NCI-H146 treated with DMSO at 0.1 percent for 48 hours (cell line): ENCODE data around the gene SUGCT.

Source experiments
- DNase-seq: peaks from one replicate; lab custom pipeline; 2025; ENCODE audit not compliant: unreplicated experiment; lab: John Stamatoyannopoulos, UW

The SUGCT gene

DNA sequence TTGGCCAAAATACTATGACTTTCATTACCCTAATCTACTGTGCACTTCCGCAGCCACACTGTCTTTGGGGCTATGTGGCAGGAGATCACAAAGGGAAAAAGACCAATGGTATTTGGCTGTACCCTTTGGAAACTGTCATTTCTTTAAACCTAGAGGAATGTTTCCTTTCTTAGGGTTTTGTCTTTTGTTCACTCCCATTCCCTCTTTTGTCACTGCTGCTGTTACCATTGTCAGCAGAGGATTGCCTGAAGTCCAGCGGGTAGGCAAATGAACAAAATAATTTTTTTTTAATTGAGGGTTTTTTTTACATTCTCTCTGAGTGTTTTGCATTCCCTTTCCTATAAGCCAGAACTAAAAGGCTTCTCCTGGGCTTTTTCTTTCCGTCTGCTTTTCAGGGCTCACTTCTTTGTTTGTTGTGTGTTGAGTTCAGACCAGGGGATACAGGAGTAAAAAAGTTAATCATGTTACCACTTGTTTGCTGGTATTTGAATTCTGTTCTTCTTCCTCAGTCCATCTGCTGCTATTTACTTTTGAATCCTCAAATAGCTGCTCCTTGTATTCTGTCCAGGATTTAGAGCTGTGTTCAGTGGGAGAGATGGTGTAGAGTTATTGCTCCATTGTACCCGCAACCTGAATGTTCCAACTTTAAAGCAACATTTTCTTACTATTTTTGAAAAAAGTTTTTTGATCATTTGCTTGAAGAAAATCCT, 374.6 kb downstream of the SUGCT start:
- DNase-seq = no peak

GRCh38 chr7:40516376-40516775, 381.6 kb downstream of the SUGCT start:
- no peak for DNase-seq

DNA sequence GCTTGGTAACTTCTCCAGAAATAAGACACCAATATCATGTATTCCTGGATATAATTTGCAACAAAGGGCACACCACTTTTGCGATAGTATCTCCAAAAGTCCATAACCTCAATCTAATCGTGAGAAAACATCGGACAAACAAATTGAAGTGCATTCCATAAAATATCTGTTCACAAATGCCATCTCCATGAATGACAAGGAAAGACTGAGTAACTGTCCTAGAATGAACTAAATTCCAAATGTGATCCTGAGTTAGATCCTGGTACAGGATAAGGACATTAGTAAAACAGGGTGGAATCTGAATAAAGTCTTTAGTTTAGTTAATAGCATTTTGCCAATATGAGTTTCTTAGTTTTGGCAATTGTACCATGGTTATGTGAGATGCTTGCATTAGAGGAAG, 384.2 kb downstream of the SUGCT start:
- DNase-seq = no peak

DNA sequence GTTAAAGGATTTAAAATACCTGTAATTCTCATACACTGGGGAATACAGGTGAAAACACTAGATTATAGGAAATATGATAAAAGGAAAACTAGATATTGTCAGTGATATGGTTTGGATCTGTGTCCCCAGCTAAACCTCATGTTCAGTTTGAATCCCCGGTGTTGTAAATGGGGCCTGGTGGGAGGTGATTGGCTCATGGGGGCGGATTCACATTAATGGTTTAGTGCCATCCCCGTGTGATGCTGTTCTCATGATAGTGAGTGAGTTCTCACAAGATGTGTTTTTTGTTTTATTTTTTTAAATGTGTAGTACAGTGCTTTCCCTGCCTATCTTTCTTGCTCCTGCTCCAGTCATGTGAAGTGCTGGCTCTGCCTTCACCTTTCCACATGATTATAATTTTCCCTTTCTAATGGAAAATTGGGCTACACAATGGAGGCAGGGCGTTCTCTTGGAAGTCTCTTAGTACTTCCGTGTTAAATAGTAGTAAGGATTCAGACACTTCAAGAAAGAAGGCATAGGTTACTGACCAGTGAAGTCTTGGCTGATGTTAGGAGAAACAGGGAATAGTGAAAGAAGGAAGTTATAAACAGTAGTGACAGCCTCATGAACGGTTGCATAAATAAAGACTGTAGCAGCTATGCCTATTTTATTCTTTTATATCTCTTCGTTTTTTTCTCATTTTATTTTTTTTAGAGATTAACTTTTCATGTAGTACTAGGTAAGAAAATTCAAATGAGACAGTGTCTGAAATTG, 386.4 kb downstream of the SUGCT start:
- no peak for DNase-seq

- DNase-seq = no peak
Observed at GRCh38 chr7:40525764-40526163, 391.0 kb downstream of the SUGCT start.

DNA sequence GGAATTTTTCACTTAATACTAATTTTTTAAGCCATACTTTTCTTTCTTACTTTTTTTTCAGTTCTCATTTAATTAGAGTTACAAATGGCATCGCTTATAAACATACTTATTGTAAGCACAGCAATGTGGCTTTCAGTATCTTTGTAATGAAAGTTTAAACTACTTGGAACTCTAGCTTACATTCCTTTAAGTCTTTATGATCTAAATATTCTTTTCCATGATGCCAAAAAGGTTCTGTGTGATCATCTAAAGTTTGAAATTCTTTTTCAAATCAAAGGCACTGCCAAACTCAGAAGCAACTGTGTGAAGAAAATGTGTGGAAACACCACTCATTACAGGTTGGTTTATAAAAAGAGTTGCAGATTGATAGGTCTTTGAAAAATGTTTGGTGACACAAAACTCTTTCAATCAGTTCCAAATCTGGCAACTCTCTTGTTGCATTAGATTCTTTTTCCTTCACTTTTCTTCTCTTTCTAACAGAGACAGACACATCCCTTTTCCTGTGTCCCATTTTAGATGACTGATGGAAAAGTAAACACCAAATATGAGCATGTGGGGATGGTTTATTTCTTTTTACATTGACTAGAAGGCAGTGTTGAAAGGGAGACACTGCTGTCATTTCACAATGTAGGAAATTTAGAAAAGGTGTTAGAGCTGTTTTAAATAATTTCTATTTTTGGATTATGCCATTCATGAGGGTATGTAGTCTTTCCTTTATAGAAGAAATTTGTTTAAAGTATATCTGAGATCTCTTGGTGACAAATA, 392.3 kb downstream of the SUGCT start:
- DNase-seq = no peak

DNA sequence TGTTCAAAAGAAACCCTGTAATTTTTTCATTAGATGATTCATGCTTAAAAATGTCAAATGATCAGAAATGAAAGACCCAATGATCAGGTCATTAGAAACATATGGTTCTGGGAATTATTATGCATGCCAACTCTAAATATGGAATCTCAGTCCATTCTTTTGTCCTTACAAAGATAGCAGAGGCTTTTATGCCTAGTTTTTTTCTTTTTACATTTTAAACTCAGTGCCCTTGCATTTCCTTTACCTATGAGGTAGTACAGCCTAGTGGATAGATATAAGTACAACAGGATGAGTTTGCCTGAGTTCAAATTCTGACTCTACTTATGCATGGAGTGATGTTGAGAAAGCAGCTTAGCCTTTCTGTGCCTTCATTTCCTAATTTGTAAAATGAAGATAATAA, 392.9 kb downstream of the SUGCT start:
- no peak for DNase-seq

GRCh38 chr7:40530292-40530691, 395.5 kb downstream of the SUGCT start:
- no peak for DNase-seq

DNA sequence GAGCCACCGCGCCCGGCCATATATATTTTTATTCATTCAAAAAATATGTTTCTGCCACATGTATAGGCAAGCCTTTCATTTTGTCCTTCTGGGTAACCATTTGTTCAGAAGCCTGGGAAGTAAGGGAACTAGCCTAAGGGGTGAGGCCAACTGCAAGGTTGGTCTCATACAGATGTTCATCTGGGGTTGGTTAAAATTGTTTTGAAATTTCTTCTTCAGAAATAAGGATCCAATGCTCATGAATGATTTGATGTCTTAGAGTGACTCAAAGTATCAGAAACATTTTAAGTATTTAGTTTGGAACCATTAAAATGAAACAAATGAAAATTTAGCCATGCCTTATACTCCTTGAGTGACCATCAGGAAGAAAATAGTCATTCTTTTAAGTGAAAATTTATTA, 397.2 kb downstream of the SUGCT start:
- DNase-seq = no peak

- DNase-seq = no peak
Observed at GRCh38 chr7:40535678-40536077, 400.9 kb downstream of the SUGCT start.

DNA sequence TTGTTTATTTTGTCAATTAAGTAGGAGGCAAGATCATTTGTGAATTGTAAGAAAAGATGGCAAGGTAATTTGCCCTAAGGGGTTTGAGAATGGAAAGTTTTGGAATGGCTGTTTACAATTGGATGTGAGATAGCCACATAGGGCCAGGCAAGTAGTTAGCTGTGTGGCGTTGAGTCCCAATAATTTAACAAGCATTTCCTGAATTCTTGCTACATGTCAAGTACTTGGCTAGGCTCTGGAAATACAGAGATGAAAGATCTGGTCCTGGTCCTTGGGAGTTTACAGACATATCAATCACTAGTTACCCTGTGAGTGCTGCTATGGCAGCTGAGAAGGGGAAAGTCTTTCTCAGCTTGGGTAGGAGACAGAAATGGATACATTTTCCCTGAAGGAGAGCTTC, 401.6 kb downstream of the SUGCT start:
- no peak for DNase-seq

- DNase-seq = no peak
Observed at GRCh38 chr7:40538281-40538680, 403.5 kb downstream of the SUGCT start.

- DNase-seq = no peak
Observed at GRCh38 chr7:40541336-40541735, 406.5 kb downstream of the SUGCT start.

DNA sequence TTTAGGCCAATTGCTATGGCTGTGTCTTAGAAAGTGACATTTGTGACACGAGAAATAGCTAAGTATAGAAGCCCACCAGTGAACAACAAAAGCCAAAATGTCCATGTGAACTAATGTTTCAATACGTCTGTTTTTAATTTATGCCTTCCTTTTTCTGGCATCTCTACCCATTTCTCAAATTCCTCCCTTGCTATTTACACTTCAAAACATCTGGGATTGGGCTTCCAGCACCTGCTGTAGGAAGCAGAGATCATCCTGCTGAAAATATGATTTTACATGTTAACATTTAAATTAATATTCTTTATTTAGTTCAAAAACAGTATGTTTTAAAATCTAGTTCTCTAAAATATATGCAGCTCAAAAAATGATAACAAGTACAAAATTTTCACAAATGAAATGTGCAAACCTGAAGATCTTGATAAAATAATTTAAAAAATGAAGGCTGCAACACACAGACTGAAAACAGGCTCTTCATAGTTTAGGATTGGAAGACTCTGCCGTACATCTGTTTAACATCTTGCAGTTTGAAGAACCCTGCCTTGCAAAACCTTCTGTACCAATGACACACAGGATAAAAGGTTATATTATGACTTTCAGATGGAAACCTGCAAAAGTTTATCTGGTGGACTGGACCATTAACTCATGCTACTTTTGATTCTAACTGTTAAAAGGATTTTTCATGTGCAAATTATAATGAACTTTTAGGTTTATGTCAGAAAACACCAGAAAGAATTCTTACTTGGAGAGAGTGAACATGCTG, 408.4 kb downstream of the SUGCT start:
- DNase-seq = no peak

GRCh38 chr7:40544221-40544723, 409.5 kb downstream of the SUGCT start:
- DNase-seq = no peak

GRCh38 chr7:40544871-40545303, 410.1 kb downstream of the SUGCT start:
- no peak for DNase-seq

DNA sequence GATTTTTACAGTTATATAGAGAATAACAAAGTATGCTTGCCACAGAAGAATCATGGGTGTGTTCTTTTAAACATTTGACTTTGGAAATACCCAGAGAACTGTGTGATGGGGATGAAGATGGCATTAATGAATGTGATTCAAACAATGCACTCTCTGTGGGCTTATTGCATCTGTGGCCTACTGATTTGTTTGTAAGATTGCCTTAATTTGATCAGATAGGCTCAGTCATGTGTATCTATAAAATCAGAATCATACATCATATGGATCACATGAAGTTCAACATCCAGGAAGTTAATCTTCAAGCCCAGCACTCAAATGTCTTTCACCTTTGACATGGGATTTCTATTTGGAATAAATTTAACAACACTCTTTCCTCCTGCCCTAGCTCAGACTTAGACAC, 410.9 kb downstream of the SUGCT start:
- no peak for DNase-seq

DNA sequence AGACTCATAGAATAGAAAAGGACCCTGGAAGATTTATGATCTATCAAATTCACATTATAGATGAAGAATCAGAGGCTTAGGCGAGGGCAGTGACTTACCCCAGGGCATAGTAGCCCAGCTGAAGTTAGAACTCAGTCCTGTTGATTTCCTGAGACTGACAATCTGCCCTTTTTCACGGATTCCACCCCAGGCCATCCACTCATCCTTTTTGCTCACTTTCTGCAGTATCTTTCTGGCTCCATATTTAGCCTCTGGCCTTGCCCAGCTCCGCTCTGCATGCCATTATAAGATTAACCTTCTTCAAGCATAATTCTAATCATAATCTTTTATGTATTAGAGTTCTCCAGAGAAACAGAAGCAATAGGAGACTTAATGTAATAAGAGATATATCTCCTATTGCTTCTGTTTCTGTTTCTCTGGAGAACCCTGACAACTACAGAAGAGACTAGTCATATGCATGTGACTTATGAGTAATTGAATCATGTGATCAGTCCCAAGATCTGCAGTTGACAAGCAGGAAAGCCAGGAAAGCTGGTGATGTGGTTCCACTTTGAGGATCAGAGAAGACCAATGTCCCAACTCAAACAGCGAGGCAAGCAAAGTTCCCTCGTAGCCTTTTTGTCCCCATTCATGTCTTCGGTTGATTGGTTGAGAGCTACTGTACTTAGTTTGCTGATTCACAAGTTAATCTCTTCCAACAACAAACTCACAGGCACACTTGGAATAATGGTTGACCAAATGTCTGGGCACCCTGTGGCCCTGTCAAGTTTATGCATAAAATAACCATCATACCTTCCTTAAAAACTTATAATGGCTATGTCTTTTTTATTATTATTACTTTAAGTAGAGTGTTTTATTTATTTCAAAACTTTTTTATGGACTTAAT, 412.1 kb downstream of the SUGCT start:
- DNase-seq = no peak

GRCh38 chr7:40549372-40550039, 414.7 kb downstream of the SUGCT start:
- DNase-seq = no peak
